AG08395 (cell line): ENCODE data around the gene DCN.

Experiments
- DNase-seq: peaks from one replicate; pipeline ENCODE4 v3.0.0; 2012; ENCODE audit warnings: mixed read lengths, low spot score

The DCN gene

DNA sequence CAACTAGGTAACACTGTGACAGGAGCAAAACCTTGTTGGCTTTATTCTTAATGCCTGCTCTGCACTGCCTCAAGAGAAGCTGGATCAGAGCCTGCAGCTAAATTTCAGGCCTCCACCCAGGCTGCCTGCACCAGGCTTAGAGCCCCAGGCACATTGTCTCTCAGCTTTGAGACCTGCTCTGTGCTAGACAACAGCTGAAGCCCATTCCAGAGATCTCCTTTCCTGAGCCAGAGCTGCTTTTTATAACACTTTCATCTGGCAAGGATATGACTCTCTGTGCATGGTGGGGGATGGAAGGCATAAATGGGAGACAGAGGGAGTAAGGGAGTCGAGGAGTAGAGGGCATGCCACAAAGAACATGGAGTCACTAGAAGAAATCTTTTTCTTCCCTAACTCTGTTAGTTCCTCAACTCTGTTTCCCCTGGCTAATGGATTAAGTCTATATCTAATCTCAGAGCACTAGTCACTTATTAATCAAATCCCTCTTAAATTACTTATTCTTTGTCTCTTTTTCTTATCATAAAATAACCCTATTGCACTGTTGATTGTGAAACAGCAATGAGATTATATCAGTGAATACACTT is 44.2 kb downstream of the DCN start:
- DNase-seq = no peak

DNA sequence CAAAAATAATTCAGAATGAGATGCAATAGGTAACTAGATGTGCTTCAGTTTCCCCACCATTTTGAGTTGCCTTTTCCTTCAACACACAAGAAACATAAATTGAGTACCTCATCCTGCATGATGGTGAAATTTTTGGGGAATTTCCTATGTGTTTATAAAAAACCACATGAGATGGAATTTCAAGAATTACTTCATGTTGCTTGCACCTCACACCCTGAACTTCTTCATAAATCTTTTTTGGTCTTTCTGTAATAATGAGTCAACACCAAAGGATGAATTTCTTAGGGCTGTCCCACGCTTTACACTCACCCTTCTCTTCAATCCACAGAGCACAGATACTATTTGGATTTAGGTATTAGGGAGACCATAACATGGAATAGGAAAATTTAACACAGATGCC is 48.7 kb downstream of the DCN start:
- peak; percentile 70 for DNase-seq

DNA sequence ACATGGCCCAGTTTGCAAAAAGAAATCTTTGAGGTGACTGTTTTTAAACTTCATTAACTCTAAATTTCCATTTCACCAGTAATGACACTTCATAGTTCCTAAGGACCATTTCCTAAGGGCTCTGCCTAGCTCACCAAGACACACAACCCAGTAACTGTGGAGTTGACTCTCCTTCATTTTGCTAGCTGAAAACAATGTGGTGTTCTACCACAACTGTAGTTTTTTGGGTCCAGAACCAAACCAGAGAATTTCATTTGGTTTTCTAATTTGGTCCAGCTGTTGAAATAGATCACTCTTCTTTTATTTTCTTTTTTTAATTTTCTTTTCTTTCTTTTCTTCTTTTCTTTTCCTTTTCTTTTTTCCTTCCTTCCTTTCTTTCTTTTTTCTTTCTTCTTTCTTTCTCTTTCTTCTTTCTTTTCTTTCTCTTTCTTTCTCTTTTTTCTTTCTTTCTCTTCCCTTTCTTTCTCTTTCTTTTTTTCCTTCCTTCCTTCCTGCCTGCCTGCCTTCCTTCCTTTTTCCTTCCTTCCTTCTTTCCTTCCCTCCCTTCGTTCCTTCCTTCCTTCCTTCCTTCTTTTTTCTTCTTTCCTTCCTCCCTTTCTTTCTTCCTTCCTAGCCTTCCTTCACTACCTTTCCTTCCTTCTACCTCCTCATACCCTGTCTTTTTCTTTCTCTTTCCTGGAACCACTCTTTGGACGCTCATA is 52.8 kb downstream of the DCN start:
- no peak for DNase-seq

DNA sequence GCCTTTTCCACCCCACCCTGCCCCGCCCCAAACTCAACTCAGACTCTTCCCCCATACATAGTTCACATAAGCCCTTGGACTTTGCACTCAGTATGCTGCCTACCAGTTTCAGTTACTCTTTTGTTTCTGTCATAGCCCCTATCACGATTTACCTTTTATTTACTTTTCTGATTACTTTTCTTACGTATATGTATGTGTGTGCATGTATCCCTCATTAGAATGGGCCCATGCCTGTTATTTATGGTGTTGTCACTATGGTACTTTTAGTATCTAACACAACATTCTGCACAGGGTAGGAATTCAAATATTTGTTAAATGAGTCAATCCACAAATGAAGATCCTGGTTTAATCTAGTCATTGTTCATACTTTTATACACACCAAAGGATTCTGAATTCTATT is 54.9 kb downstream of the DCN start:
- DNase-seq = peak; percentile 46

DNA sequence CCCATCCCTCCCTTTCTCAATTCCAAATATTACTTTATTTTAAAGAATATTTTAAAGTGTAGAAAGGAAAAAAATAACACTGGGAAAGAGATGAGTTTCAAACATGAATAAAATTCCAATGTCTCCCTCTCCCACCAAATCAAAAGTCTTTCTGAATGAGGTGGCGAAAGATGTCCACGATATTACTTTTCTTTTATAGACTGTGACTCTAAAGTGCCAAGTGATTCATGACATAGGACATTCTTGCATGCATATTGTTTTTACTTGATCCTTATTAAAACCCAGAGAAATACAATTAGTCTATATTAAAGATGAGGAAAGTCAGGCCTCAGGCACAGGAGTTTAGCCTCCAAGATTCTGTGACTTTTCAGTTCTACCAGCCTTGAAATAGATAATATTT is 55.3 kb downstream of the DCN start:
- DNase-seq = peak; percentile 11

DNA sequence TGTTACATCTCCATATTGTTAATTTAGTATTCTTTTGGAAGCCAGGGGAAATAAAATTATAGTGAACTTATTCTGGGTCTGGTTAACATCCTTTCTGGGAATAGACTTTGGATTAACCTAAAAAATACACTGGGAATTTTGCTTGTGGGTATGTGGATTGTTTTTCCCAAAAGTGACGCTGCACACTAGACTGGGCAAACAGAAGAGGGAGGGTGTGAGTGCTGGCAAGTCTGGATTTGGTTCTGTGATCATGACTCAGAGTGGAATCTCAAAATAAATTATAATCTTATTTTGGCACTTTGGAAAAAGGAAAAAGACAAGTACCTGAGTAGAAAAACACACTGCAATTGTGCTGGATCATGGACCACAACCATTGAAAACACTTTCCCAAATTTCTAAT is 56.1 kb downstream of the DCN start:
- peak; percentile 23 for DNase-seq

DNA sequence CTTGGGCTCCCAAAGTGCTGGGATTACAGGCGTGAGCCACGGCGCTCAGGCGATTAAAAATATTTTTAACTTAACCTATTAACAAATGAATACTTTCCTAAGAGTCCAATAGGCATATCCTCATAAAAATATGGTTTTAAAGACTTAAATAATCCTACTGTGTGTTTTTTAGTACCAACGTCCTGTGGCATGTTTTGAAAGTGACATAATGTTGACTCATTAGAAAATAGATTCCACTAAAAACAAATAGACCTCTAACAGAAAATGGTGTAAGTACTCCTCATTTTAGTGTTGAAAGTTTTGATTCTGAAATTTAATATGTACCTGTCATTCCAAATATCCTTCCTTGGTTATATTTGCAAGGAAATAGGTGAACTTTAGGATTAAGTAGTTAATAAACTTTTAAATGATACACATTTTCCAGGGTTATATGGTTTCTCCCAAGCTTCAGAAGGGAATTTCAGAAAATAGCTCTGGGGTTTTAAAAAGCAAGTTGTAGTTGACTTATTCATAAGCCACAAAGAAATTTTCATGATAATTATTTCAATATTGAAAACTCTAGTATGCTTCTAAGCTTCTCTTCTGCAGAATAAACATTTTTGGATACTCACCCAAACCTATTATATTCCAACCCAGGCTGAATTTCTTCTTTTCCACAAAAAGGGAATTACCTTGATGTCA is 59.2 kb downstream of the DCN start:
- DNase-seq = no peak

DNA sequence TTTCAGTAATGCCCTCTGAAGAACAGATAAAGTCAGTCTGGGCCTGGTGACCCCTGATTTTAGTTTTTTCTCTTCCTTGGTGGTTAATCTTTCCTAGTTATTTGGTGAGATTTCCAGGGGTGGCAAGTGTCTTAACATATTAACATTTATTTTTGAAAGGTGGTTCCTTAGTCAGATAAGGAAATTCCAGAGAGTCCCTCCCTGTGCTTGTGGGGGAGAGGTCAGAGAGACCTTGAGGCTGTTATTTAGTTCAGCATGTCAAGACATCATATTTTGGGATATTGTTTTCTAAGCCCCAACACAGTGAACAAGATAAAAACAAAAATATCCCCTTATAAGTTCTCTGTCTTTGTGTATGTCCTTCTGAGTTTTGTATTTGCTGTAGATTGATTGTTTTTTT is 61.8 kb downstream of the DCN start:
- no peak for DNase-seq

DNA sequence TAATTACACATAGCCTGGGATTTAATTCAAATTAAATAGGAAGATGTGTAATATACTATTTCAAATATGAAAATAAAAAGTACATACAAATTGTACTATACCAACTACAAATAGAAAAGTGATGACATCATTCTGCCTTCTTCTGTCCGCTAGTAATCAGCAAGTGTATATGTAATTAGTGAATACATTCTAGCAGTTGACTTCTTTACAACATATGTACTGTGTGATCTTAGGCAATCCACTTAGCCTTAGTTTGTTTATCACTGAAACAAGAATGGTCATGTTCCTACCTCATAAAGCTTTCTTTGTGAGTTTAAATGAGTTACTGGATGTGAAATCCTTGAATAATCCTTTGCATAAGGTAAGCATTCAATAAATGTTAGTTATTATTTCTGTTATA is 63.5 kb downstream of the DCN start:
- no peak for DNase-seq

DNA sequence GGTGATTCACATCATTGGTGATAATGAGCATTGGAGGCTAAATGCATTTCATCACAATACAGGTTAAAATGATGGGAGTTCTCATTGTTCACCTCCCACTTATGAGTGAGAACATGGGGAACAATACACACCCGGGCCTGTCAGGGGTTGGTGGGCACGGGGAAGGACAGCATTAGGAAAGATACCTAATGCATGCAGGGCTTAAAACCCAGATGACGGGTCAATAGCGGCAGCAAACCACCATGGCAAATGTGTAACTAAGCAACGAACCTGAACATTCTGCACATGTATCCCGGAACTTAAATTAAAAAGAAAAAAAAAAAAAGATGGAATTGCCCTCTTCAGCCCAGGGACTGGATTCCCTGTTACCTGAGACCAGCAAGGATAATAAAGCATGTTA is 69.0 kb downstream of the DCN start:
- no peak for DNase-seq

DNA sequence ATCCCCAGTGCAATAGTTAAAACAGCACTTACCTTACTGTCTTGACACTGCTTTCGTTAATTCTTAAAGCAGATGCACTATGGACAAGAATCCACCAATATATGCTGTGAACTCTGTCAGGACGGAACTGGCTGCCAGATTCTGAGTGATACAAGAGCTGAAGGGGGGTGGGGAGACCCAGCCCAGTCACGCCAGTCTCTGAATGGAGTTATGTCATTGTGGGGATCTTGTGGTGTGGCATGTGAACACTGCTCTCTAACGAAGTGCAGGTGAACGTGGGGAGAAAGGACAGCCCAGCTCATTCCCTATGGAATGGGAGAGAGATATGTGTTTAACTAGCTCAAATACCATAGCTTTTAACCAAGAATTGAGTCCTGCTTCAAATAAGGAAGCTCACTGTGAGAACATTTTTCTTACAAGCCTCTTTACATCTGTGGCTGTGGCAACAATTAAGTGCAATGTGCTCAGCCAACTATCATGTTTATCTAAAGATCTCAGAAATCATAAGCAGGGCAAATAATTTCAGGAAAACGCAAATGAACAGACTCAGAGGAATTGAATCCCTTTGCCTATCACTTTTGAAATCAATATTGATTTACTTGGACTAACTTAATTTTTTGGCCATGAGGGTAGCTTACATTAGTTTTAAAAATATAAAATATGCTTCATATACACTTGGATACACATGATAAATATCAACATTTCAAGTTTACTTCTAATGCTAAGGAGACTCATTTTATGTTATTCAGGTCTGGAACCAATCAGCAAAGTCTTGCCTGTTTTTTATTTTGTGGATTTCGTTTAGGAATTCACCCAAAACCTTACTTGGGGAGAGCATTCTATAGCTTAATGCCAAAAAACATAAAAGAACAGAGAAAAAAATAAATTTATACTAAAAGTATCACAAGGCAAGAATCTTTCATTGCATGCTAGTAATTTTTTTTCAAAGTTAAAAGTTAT is 71.0 kb downstream of the DCN start, which contains the start of gene LUM:
Gene LUM, minus strand, starts transcription at position 129 of the 960 bp plus-strand sequence. CDS start 2,515 bp downstream, outside the sequence.
- peak; percentile 60 for DNase-seq

DNA sequence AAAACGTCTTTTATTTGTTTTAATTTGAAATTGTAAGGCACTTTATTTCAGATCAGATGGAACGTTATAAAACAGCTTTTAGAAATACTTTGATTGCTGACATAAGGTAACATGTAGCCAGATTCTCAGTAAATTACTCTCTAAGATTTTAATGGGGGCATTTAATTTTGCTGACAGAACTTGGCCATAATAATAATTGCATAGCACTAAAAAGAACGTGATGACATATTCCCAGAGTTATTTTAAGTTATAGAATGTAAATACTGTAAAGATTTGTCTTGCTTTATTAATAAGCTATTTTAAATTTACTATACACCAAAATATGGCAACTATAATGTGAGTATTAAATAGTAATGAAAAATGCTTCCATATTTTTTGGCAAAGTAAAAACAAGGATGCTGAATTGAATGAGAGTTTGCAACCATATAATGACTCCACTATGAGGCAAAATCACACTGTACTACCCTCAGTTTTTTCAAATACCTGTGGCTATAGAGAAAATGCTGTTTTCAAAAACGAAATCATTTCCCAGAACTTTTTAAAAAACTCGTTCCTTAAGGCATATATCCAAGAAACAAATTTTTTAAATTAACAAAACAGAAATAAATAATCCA is 72.2 kb downstream of the DCN start:
- DNase-seq = no peak

DNA sequence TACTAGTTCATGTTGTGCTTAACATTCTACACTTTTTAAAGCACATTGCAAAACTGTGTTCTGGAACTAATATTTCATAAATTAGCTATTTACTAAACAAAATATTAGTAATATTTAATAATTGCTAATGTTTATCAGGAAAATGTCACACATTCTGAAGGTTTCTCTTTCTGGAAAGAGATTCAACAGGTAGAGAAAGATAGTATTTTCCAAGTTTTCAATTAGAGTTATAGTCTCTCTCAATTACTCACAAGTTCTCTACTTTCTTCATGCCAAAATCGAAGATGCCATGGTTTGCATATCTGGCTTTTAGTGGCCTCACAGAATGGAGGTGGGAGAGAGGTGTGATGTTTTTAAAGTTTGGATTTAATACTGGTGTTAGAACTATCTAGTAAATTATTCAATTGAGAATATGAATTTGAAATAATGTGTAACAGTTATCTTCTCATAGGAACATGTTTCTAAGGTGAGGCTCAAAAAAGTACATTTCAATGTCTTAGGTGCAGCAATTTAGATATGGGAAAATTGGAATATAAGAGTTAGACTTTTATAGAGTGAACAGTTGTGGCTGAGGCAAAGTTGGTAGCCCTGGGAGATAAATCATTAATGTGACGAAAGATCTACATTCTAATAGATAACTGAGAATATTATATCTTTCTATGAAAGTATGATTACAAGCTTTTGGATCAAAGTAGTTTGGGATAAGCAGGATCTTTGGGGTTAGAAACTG is 72.9 kb downstream of the DCN start:
- DNase-seq = no peak

DNA sequence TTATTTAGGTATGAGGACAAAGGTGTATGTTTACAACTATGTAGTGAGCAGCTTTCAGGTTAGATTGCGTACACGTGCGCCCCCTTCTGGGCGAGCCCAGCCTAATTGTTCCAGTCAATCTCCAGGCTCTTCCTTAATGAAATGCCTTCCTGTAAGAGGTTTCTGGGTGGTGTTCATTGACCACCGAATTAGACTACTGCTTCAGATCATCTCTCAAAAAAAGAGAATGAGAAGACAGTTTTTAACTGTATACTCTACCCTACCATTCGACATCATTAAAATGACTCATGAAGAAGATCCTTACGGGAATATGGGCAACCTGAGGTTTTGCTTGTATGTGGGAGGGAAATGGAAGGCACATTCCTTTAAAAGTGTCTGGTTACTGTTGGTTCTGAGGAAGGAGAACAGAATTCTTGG is 73.5 kb downstream of the DCN start:
- DNase-seq = peak; percentile 37

DNA sequence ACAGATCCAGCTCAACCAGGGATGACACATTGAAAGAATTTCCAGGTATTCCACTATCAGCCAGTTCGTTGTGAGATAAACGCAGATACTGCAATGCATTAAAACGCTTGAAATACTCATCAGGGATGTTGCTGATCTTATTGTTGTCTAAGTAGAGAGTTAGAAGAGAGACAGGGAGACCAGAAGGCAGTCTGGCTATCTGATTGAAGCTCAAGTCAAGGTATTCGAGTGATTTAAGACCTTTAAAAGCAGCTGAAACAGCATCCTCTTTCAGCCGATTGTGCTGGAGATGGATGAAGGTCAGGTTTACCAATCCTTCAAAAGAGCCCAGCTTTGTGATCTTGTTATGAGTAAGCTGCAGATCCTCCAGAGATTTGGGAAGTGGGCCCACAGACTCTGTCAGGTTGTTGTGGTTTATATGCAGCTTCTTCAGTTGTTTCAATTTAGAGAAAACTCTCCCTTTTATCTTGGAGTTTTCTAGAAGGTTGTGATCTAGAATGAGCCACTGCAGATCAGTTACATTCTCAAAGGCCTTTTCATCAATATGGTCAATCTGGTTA is 74.3 kb downstream of the DCN start:
- no peak for DNase-seq

DNA sequence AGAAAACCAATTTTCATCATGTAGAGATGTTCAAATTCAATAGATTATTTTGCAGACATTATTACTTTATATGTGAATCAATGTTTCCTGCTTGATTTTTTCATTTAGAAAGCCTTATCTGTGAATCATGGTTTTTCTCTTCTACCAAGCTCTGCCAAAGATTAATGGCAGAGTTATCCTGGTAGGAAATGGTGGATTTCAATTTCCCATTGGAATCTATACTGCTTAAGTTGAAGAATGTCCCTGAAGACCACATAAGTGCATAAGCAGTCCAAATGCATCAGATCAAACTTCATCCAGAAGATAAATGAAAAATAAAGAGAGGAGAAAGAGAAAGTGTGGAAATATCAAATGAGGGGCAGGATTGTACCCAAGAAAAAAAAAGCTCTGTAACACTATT is 76.3 kb downstream of the DCN start:
- DNase-seq = no peak

DNA sequence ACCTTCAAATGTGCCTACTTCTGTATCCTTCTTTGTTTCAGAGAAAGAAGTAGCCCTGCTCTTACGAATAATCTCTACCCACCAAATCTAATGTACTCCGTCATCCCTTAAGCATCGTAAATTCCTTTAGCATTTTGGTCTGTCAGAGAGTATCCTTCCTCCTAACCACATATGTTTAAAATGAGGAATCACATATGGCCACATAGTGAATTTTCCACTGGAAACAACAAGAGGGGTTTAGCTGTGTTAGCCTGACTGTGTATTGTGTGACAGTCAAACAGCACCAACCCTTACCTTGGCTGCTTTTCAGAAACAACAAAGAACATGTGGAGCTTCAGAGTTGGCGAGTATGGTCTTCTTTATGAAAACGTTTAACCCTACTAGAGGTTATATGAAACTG is 76.8 kb downstream of the DCN start:
- no peak for DNase-seq

DNA sequence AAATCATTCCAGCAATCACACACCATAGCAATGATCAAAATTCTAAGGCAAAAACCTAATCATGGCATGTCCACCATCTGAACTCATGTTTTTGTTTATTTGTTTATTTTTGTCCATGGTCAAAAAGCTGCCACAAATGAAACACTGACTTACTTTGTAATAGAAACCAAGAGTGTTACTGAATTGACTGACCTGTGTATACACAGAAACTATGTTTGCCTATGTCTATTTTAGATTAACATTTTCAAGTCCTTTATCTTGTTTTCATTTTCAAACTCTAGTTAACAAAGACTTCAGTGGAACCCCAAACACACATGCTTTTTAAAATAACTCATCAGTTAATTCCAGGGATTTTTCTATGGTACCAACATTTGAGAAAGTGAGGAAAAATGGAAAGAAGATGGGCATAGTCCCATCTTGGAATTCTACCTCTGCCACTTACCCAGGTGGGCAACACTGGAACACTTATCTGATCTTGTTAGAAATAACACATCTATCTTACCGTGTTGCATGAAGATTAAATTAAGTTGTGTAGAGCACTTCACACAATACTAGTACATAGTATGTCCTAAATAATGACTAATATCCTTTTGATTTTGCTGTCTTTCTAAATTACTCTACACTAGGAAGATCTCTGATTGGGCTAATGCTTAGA is 77.7 kb downstream of the DCN start:
- no peak for DNase-seq

DNA sequence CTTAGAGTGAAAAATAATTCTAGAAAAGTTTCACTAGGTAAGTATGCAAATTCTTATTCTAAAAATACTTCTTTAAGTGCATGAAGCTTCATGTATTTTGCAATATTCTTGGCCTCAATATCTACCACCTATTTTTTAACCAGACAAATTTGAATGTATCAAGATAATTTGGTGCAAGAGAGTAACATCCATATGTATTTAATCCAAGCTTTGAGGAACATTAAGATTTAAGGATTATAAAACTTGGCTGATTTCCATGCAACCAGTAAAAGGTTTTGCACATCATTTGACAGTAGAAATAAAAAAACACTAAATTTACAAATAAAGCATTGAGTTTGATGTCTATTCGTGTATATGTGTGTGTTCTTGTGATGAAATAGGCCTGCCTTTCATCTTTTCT is 79.0 kb downstream of the DCN start:
- DNase-seq = no peak

DNA sequence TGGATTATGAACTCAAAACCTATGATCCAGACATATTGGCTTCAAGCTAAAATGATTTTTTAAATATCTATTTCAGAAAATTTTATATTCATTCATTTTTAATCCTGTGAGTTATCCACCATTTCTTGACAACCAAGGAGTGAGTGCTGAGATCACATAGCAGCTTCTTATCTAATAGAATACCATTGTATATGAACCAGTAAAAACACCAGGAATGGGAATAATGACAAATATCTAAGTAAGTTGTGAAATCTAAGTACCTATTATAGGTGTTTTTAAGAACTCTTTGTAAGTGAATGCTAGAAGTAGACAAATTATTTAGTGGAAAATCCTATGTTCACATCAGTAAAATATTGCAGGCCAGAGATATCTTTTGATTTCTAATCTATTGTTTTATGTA is 79.5 kb downstream of the DCN start:
- no peak for DNase-seq
